ENCODE measurements around the gene ARNT2.

Gene ARNT2

DNA sequence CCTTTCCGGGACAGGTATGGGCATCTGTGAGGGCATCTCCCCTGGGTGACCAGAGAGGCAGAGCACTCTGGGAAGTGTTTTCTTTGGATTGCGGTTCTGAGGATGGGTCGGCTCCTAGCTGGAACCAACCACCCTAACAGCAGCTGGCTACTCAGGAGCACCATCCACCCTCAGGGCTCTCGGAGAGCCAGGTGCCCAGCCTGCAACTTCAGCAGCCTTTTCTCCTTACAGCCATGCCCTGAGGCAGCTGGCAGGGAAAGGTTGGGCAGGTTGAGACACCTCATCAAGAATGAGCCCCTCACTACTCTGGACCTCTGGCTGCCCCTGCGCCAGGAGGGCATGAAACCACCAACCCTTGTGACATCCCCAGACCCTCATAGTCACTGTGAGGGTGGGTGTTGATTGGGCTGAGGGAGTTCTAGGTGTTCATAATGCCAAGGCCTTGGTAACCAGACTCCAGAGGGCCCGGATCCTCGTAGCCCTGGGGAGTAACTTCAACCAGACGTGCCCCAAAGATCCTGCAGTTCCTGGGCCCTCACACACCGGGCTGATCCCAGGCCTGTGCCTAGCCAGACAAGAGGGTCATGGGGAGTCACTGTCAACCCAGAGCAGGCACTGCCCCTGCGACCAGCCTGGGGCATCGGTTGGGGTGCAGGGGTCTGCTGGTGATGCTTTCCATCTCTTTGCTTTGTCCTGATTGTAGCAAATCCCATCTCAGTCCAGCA is 176.5 kb downstream of the ARNT2 start:
- no peak for DNase-seq

DNA sequence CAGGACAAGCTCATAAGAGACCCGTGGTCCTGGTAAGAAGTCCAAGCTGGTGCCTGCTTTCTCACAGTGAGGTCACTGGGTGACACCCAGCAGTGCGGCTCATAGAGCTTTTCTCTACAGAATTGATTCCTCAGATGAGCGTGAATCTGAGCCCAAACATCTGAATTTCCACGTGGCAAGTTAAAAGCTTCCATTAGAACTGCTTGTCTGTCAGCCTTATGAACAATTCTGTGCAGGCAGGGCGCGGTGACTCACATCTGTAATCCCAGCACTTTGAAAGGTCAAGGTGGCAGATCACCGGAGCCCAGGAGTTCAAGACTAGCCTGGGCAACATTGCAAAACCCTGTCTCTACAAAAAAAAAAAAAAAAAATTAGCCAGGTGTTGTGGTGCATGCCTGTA is 177.8 kb downstream of the ARNT2 start:
- no peak for DNase-seq

DNA sequence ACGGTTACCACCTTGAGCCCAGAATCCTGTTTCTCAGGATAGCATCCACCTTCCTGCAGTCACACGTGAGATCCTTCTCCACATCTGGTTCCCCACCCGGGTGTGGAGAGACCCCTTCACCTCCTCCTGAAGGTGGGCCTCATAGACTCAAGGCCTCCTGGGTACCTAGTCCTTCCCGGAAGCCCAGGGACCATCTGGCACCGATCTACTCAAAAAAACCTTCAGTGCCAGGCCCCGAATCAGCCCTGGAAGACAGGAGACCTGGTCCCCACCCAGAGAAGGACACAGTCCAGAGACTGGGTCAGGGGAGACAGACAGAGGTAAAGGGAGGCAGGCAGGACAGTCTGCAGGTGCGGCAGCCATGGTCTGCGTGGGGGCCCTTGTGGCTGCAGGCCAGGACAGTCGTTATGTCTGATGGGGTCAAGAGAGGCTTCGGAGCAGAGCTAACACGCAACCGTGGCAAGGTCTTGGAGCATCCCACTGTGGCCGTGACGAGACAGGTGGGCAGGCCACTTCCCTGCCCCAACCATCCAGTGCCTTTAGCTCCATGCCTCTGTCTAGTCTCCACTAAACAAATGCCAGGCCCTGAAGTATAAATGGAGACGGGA is 178.7 kb downstream of the ARNT2 start:
- DNase-seq: no peak

GRCh38 chr15:80584561-80584964 is 180.4 kb downstream of the ARNT2 start:
- no peak for DNase-seq

DNA sequence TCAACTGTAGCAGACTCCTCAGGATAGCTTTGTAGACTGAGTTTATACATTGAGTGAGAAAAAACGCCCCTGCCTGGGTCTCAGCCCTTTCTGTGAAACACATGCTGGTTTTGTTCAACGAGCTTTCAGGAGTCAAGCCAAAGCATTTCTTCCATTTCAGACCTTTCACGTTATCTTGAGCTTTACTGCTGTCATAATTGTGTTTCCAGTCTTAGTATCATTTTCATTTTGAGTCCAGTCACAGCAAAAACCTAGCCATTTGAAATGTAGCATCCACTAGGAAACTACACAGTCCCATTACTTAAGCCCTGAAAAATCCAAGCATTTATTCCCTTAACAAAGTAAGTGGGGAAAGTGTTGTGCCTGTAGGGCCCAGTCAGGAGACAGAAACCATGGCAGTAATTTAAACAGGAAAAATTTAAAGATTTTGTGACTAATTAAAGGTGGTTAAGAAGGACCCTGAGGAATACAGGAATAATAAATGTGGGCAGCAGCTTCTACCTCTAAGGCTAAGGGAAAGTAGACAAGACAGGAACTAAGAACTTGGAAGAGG is 180.9 kb downstream of the ARNT2 start:
- DNase-seq: no peak

GRCh38 chr15:80585544-80586018 is 181.4 kb downstream of the ARNT2 start:
- DNase-seq: no peak

GRCh38 chr15:80586161-80586560 is 182.0 kb downstream of the ARNT2 start:
- no peak for DNase-seq

DNA sequence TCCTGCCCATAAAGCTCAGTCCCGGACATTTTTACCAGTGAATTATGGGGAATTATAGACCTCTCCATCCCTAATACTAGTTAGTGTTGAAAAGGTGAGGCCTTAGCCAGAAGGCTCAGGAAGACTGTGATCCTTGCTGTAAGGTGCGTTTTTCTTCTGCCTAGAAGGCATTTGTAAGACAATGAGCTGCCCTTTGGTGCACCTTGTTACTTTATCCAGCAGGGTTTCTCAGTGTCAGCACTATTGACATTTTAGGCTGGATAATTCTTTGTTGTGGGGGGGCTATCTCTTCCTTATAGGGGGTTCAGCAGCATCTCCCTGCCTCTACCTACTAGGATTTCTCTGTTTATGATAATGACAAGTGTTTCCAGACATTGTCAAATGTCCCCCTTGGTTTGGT is 182.8 kb downstream of the ARNT2 start:
- DNase-seq: no peak

GRCh38 chr15:80587816-80588456 is 183.8 kb downstream of the ARNT2 start:
- no peak for DNase-seq

- DNase-seq: peak; percentile 19
These were observed 184.6 kb downstream of the ARNT2 start for GRCh38 chr15:80588801-80589200.

DNA sequence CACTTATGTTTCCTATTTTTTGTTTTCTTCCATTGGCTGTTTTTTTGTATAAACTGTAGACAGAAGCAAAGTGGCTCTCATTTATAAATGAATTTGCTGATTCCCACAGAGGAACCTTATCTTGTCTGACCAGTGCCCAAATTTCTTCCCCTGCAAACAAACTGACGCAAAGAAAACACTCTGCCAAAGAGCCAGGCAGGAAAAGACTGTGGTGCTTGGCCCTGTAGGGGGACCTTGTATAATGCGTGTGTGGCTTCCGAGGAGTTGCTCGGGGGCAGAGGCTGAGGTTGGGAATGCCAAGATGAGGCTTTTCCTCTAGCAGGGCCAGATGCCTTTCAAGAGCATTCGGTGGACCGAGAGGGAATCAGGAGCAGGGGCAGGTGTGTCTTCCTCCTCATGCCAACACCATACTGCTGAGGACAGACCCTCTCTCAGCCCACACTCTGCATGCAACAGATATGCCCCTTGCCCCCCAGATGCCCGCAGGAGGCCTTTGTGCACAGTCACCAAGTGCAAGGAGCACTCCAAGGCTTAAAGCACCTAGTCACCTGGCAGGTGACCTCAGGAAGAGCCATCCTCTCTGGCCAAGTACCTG is 186.7 kb downstream of the ARNT2 start:
- no peak for DNase-seq

- DNase-seq: no peak
These were observed 187.3 kb downstream of the ARNT2 start for GRCh38 chr15:80591471-80591870.

- no peak for DNase-seq
These were observed 188.0 kb downstream of the ARNT2 start for GRCh38 chr15:80591938-80592825.

DNA sequence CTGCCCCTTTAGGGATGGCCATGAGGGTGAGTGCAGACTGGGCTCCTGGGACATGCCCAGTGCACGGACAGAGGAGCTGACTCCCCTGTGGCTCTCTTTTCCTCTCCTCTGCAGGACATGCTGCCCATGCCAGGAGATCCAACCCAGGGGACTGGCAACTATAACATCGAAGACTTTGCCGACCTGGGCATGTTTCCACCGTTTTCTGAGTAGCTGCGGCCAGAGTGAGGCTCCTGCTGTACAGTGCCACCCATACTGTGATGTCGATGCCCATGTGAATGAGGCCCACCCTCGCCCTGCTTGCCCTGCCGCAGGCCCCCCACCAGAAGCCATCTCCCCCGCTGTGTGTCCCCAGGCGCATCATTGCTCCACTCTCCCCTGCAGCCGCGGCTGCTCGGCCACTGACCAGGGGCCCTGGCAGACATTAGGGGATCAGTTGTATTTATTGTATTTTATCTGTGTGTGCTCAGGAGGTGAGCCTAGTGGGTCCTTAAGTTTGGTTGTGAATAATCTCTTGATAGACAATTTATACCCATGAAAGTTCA is 189.4 kb downstream of the ARNT2 start:
- DNase-seq: no peak

DNA sequence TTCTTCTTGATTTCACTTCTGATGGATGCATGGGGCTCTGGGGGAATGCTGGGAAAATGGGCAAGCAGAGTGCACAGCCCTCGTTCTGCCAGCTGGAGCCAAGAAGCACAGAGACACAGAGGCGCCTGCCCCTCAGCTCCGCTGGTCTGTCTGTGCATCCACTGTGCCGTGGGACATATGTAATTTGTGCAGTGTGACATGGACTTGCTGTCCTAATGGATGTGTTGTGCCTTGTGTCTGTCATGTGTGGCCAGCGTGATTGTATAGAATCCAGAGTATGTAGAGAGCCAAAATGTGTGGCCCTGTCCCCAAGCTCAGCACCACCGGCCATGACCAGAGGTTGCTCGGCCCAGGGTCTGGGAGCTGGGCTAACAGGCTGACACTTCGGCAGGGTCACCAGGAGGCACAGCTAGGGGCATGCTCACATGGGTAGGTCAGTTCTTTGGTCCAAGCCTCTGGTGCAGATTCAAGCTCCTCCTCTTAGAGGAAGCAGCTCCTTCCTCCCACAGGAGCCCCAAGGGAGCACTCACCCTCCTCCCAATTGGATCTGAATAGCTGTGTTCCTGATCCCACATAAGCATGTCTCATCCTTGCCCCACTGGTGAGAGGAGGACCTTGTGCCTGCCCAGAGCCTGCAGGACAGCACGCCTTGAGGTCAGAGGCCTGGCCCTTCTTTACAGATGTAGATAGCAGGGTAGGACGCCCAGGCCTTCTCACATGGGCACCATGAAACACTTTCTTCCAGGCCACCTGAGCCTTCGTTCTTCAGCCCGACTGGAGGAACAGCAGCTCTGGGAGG is 190.1 kb downstream of the ARNT2 start:
- no peak for DNase-seq

DNA sequence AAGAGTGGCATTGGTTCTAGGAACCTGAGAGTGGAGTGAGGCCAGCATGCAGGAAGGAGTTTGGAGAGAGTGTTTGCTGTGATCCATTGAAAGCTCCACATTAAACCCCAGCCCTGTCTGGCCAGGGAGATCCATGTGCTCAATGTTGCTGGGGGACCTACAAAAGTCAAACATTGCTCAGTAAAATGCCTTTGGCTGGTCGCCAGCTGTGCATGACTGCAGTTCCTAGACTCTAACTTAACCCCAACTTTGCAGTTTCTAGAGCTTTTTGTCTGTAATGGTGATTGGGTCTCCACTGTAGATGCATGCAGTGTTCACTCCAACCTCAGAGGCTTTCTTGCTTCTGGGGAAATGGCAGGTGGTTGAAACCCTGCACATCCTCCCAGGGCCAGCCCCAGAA is 191.2 kb downstream of the ARNT2 start:
- DNase-seq: no peak

GRCh38 chr15:80596521-80596976 is 192.4 kb downstream of the ARNT2 start:
- no peak for DNase-seq

DNA sequence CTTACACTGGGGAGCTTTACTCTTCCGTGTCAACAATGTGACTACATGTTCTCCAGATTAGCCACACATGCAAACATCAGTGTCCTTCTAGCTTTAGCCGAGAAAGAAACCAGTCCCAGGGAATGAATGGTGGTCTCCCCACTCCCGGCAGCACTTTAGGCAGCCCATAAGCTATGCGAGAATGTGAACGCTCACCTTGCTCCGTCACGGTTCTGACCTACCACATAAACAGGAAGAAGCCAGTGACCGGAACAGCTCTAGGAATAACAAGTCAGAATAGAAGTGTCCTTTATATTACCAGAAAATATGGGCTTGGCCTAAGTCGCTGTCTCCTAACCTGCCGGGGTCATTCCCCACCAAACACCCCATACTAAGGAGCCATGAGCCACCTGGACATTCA is 192.9 kb downstream of the ARNT2 start:
- DNase-seq: no peak

DNA sequence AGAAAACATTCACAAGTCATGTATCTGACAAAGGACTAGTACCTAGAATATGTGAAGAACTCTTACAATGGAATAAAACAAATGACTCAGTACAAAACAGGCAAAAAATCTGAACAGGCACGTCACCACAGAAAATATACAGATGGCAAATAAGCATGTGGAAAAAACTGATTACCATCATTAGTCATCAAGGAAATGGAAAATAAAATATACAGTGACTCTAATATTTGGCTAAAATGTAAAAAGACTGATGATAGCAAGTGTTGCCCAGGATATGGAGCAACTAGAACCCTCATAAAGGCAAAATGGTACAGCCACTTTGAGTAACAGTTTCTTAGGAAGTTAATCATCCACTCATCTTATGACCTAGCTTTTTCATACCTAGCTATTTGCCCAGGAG is 195.2 kb downstream of the ARNT2 start:
- DNase-seq: no peak

DNA sequence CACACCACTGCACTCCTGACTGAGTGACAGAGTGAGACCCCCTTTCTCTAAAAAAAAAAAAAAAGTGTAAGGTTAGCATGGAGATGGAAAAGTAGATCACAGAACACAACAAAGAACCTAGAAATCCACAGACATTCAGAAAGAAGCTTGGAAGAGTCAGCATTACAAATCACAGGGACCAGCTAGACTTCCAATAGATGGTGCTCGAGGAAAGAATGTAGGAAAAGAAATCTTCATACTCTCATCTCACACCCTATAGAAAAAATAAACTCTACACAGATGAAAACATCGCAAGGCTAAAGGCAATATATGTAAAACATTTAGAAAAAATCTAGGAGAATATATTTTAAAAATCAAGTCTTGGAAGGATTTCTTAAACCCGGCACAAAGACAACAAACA is 196.4 kb downstream of the ARNT2 start:
- no peak for DNase-seq

DNA sequence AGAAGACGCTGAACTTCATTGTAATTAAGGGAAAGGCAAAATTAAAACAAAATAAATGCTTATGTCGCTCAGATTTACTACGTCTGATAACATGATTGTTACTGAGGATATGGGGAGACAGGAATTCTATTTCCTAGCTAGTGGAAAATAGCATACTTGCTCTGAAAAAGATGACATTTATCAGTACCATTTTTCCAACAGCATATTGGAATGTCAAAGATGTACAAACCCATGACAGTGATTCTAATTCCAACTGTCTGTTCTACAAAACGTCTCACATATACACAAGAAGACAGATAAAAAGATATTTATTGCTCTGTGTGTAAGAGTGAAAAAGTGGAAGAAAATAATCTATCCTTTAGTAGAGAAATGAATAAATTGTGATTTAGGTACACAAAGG is 197.1 kb downstream of the ARNT2 start:
- no peak for DNase-seq
